Endodermal cell (in vitro differentiated cells): ENCODE results near the gene KCNMA1. TPM values are rescaled to one million over a fixed set of nuclear protein-coding genes. Genes with fewer than 3 reads are reported as not detected.

Experiments
- DNase-seq: peaks from one replicate; pipeline ENCODE4 v3.0.0-alpha.2; 2017
- H3K27ac ChIP-seq: 2 replicates; pipeline ENCODE4 v1.5.1; 2013; ENCODE audit warnings: mild to moderate bottlenecking, low read depth, low read length, moderate library complexity
- H3K27me3 ChIP-seq: 2 replicates; pipeline ENCODE4 v1.6.1; 2013; ENCODE audit warnings: mild to moderate bottlenecking, low read length, moderate library complexity; ENCODE audit not compliant: insufficient read depth, control insufficient read depth, poor library complexity, severe bottlenecking
- H3K36me3 ChIP-seq: 2 replicates; pipeline ENCODE4 v1.7.0; 2013; ENCODE audit warnings: mild to moderate bottlenecking, low read length, moderate library complexity; ENCODE audit not compliant: control insufficient read depth, insufficient read depth
- H3K4me1 ChIP-seq: one replicate; pipeline ENCODE4 v1.7.0; 2013; ENCODE audit warnings: low read length; ENCODE audit not compliant: control insufficient read depth, insufficient read depth
- H3K4me3 ChIP-seq: 2 replicates; pipeline ENCODE4 v1.5.1; 2013; ENCODE audit warnings: mild to moderate bottlenecking, low read length, moderate library complexity
- H3K9ac ChIP-seq: 2 replicates; pipeline ENCODE4 v1.6.1; 2013; ENCODE audit warnings: mild to moderate bottlenecking, low read length, moderate library complexity; ENCODE audit not compliant: poor library complexity, severe bottlenecking; ENCODE audit errors: extremely low read depth
- H3K9me3 ChIP-seq: 2 replicates; pipeline ENCODE4 v1.6.1; 2013; ENCODE audit warnings: mild to moderate bottlenecking, low read length, moderate library complexity; ENCODE audit not compliant: control insufficient read depth
- H3K27ac Mint-ChIP-seq: 2 replicates; pipeline ENCODE4 v1.8.0; 2020; ENCODE audit warnings: mixed read lengths
- H3K27me3 Mint-ChIP-seq: 2 replicates; pipeline ENCODE4 v1.8.0; 2021; ENCODE audit warnings: mild to moderate bottlenecking, mixed read lengths; ENCODE audit not compliant: insufficient read depth
- H3K36me3 Mint-ChIP-seq: 2 replicates; pipeline ENCODE4 v1.8.0; 2020; ENCODE audit warnings: low read depth, mixed read lengths
- H3K4me1 Mint-ChIP-seq: 2 replicates; pipeline ENCODE4 v1.8.0; 2020; ENCODE audit warnings: mixed read lengths
- H3K4me3 Mint-ChIP-seq: 2 replicates; pipeline ENCODE4 v1.8.0; 2020; ENCODE audit warnings: mild to moderate bottlenecking, moderate library complexity, mixed read lengths
- H3K9me3 Mint-ChIP-seq: 2 replicates; pipeline ENCODE4 v1.8.0; 2020; ENCODE audit warnings: mild to moderate bottlenecking, mixed read lengths
- WGBS, 2 experiments: methylation state at CpG; one replicate each; pipeline versions ENCODE4 v1.1.5 to v1.1.7; 2013; ENCODE audit warnings: missing lambda C conversion rate in 2 of 2, mixed read lengths in 1 of 2; ENCODE audit not compliant: insufficient coverage in 1 of 2, insufficient read length in 1 of 2; 5-methylcytosine and 5-hydroxymethylcytosine counted together
- total RNA-seq, 2 donors: library from RNA; stranded (reverse); fragmentation: NEBNext Ultra II Directional in 1 of 2; extraction: Animal tissue kit (Norgen Biotek cat#: 25700) in 1 of 2; gene quantifications; 2 replicates in 1 of 2; 3 replicates in 1 of 2; pipeline ENCODE4 v1.2.1, GENCODE V29; 2021
- TF ChIP-seq, protein P1 (sequence below): fragments of 200-600 bp; sonication (generic); conservative IDR thresholded peaks from 2 replicates; pipeline ENCODE4 v1.5.0; 2021; ENCODE audit warnings: antibody characterized with exemption, mild to moderate bottlenecking

KCNMA1 gene
- total RNA-seq, 2 donors from 2014 or later, result 0.55 to 1.3 TPM

DNA sequence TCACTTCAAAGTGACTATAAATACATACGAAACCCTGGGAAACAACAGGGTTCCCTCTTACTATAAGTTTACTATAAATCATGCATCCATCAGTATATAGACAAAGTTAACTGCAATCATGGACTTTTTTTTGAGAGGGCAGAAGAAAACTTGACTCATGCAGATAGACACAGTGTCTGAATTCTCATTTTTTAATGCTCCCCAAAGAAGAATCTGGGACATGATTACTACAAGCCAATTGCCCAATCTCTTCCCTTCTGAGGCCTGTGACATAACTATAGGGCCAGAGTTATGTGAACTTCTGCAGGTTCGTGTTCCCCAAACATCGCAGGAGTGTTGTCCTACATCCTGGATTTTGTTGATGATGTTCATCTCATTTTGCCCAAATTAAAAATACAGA is 376.5 kb downstream of the KCNMA1 start:
- Histone ChIP-seq H3K9me3 (peaks cover 11% of the 10 kb centered on the region), H3K27me3 (no peaks in the 10 kb centered on the region), H3K4me3 (no peak overlapping the region), H3K27ac (no peak overlapping the region), H3K9ac (no peak overlapping the region), H3K36me3 (no peaks in the 10 kb centered on the region), H3K4me1 (no peaks in the 10 kb centered on the region)
- DNase-seq, result no peak
- Mint-ChIP-seq H3K4me1 (no peaks in the 10 kb centered on the region), H3K27me3 (peaks cover 21% of the 10 kb centered on the region), H3K9me3 (peaks cover 11% of the 10 kb centered on the region), H3K4me3 (no peak overlapping the region), H3K36me3 (no peaks in the 10 kb centered on the region), H3K27ac (no peak overlapping the region)
- WGBS, 2 experiments, result 90 to 93% methylated on average over 2 to 3 of the region's 3 CpGs
- TF ChIP-seq, protein P1, sequence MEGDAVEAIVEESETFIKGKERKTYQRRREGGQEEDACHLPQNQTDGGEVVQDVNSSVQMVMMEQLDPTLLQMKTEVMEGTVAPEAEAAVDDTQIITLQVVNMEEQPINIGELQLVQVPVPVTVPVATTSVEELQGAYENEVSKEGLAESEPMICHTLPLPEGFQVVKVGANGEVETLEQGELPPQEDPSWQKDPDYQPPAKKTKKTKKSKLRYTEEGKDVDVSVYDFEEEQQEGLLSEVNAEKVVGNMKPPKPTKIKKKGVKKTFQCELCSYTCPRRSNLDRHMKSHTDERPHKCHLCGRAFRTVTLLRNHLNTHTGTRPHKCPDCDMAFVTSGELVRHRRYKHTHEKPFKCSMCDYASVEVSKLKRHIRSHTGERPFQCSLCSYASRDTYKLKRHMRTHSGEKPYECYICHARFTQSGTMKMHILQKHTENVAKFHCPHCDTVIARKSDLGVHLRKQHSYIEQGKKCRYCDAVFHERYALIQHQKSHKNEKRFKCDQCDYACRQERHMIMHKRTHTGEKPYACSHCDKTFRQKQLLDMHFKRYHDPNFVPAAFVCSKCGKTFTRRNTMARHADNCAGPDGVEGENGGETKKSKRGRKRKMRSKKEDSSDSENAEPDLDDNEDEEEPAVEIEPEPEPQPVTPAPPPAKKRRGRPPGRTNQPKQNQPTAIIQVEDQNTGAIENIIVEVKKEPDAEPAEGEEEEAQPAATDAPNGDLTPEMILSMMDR, result no peak

DNA sequence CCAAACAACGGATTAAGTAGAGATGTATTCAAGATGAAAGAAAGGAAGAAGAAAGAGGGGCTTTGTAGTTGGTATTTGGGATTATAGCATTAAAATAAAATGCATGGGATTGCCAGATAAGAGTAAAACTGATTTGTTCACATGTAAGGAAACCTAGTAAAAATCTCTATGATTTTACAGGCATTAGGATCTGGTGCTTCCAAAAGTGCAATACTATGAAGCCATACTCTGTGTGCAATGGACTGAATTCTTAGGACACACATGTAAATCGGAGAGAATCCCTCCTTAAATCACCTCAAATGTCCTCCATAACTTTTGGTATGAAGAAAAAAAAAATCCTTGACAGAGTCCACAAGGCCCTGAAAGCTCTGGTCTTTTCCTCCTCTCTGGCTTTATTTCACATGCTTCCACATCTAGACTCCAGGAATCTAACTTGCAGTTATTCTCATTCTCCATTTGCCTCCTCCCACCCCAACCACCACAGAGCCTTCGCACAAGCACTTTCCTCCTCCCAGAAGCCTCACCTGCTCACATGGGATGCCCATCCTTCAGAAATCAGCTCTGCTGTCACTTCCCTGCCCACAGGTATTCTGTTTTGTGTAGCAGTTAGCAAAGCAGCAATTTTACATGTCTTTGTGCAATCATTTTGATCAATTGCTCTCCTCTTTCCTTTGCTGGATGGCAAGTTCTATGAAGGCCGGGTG is 378.3 kb downstream of the KCNMA1 start:
- H3K4me3 ChIP-seq, result no peak overlapping the region
- TF ChIP-seq, protein P1, result no peak
- H3K36me3 ChIP-seq, result no peaks in the 10 kb centered on the region
- 90 to 91% methylated on average over 3 to 4 of the region's 4 CpGs for WGBS, 2 experiments
- H3K9me3 Mint-ChIP-seq, result peaks cover 11% of the 10 kb centered on the region
- no peak for DNase-seq
- H3K27ac Mint-ChIP-seq, result no peak overlapping the region
- H3K9me3 ChIP-seq, result peaks cover 11% of the 10 kb centered on the region
- H3K4me1 Mint-ChIP-seq, result no peaks in the 10 kb centered on the region
- no peak overlapping the region for H3K9ac ChIP-seq
- no peaks in the 10 kb centered on the region for H3K4me1 ChIP-seq
- H3K27me3 Mint-ChIP-seq, result peaks cover 14% of the 10 kb centered on the region
- H3K27me3 ChIP-seq, result no peaks in the 10 kb centered on the region
- H3K4me3 Mint-ChIP-seq, result no peak overlapping the region
- H3K27ac ChIP-seq, result no peak overlapping the region
- H3K36me3 Mint-ChIP-seq, result no peaks in the 10 kb centered on the region

DNA sequence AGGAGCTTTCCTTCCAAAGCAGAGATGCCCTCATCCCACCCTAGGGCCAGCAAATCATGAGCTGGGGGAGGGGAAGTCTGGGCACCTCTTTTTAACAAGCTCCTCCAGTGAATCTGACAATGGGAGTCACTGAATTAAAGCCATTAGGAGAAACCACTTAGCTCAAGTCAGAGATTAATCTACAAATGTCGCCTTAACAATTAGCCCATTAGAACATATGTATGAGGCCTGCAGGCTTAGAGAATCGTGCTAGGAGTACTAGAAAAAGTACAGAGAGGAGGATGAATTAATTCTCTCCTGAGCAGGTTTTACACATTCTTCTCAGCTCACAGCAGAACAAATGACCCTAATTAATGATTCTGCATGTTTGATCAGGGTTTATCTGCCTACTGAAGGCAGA is 381.3 kb downstream of the KCNMA1 start:
- H3K27ac Mint-ChIP-seq, result no peak overlapping the region
- no peaks in the 10 kb centered on the region for H3K36me3 ChIP-seq
- peaks cover 11% of the 10 kb centered on the region for H3K9me3 ChIP-seq
- DNase-seq, result no peak
- TF ChIP-seq, protein P1, result no peak
- peaks cover 5% of the 10 kb centered on the region for H3K27me3 Mint-ChIP-seq
- H3K4me1 Mint-ChIP-seq, result peaks cover 26% of the 10 kb centered on the region
- H3K9ac ChIP-seq, result no peak overlapping the region
- H3K9me3 Mint-ChIP-seq, result peaks cover 11% of the 10 kb centered on the region
- H3K27me3 ChIP-seq, result no peaks in the 10 kb centered on the region
- H3K4me3 Mint-ChIP-seq, result no peak overlapping the region
- WGBS, 2 experiments, result 100% methylated on average over 1 to 2 of the region's 2 CpGs
- H3K36me3 Mint-ChIP-seq, result no peaks in the 10 kb centered on the region
- no peak overlapping the region for H3K4me3 ChIP-seq
- H3K4me1 ChIP-seq, result peaks cover 14% of the 10 kb centered on the region
- H3K27ac ChIP-seq, result no peak overlapping the region
